Measurements from ENCODE around the gene TXNL4B.
A peak's percentile ranks its signal among the peaks of the same experiment; 100 is the strongest.
"Not testable (repeated sequence)": the region's sequence is repeated elsewhere in the genome, so short reads cannot be mapped to it uniquely, and the experiment has no call there.

TXNL4B gene

GRCh38 chr16:72083778-72084404 is 9.5 kb downstream of the TXNL4B start:
- TF ChIP-seq CTCF (IDR thresholded peaks at IDR 0.05; ENCODE audit: low read depth, low read length): no peak
- H3K4me3 ChIP-seq (ENCODE audit: low read depth, low read length): no peak overlapping the region
- DNase-seq (ENCODE audit: low read depth, low spot score): no peak
- in situ Hi-C loops (cut with HindIII; ENCODE audit: low sequenced_read_pairs): no loop called here

DNA sequence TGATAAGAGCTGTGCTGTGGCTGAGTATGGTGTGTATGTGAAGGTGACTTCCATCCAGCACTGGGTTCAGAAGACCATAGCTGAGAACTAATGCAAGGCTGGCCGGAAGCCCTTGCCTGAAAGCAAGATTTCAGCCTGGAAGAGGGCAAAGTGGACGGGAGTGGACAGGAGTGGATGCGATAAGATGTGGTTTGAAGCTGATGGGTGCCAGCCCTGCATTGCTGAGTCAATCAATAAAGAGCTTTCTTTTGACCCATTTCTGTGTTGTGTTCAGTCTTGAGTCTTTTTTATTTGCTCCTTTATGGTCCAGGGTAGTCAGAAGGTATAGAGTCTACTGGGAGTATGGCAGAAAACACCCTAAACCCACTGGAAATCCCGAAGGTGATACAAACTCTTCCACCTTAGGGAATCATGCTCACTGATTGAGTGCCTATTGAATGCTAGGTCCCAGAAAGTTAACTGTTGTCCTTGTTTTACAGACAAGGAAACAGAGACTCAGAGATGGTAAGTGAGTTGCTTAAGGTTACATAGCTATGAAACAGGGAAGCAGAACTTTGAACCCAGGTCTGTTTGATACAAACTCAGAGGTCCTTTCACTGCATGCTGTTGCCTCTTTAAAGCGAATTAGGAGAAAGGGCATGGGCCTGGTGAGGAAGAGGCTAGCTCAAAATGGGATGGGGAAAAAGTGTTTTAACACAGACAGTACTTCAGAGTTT is 16.3 kb downstream of the TXNL4B start:
- in situ Hi-C loops (cut with HindIII; ENCODE audit: low sequenced_read_pairs); H3K4me3 ChIP-seq (ENCODE audit: low read depth, low read length): not testable (repeated sequence)

DNA sequence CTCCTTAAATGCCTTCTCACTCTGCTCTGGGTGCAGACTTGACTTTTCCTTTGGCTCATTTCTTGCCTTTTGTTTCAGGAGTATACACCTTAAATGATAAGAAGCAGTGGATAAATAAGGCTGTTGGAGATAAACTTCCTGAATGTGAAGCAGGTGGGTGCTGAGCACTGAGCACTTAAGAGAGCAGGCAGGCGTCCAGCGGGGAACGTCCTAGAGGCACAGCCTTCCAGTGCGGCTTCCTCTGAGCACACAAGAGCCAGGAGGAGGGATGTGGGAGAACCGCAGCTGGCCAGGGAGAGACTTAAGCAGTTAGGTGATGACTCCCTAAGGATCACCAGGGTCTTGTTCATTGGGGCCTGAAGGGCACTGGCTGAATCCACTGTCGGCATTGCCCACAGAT is 18.4 kb downstream of the TXNL4B start:
- H3K4me3 ChIP-seq (ENCODE audit: low read depth, low read length); in situ Hi-C loops (cut with HindIII; ENCODE audit: low sequenced_read_pairs); DNase-seq (ENCODE audit: low read depth, low spot score): not testable (repeated sequence)

More for the DNA sequence above, 16.3 kb downstream of the TXNL4B start:
- not testable (repeated sequence) for DNase-seq (ENCODE audit: low read depth, low spot score)

DNA sequence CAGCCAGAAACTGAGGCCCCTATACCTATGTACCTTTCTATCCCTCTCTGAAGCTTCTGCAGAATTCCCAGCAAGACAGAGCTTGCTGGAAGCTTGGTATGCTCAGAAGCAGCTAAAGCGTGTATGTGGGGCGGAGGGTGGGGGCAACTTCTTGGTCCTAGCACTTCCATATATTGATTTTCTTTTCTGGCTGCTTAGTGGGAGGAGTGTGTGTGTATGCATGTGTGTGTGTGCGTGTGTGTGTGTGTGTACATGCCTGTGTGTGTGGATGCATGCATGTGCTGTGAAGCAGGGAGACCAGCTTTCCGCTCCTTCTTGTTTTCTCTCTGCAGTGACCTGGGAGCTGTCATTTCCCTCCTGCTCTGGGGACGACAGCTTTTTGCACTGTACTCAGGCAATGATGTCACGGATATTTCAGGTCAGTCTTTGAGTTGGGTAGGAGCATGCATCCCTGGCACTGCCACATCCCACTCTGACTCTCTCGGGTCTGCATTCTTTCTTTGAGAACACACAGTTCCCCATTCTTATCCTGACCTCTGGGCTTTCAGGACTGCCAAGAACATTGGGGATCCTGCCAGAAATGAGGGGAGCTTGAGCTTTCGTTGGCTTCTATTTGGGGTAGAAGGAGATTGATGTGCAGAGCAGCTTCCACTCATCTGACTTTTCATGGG is 19.7 kb downstream of the TXNL4B start:
- no peak for TF ChIP-seq CTCF (IDR thresholded peaks at IDR 0.05; ENCODE audit: low read depth, low read length)
- peak; percentile 1 for DNase-seq (ENCODE audit: low read depth, low spot score)
- no peak overlapping the region for H3K4me3 ChIP-seq (ENCODE audit: low read depth, low read length)
- in situ Hi-C loops (cut with HindIII; ENCODE audit: low sequenced_read_pairs): no loop called here

DNA sequence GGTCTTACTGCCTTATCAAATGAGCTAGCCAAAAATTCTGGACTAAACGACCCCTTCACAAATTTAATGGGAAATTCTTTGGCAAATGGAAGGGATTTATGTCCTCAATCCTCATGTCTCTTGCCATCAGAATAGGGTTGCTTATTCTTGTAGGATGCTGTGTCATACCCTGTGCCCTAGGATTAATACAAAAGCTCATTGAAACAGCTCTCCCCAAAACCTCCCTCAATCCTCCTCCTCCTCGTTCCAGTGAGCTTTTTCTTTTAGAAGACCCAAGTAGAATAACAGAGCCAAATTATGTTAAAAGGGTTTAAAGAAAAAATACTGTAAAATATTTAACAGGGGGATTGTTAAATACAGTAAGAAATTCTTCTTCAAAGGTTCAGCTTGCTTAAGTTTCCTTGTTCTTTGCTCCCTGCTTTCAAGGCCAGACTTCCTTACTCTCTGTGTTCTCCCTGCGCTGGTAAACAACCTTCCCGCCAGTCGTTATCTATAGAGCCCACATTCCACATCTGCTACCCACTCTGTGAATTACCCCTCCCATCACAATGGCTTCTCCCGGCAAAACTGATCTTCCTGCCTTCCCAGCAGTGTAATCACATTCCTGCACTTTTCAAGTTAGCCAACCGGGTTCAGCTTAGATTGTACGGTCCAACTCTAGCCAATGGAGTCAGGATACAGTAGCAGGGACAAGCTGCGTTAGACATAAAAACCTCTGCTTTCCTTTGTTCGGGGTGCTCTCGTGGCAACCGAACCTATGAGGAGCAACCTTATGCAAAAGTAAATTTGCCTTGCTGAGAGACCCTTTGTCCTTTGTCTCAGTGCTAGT is 20.7 kb downstream of the TXNL4B start:
- in situ Hi-C loops (cut with HindIII; ENCODE audit: low sequenced_read_pairs): no loop called here
- no peak overlapping the region for H3K4me3 ChIP-seq (ENCODE audit: low read depth, low read length)
- no peak for DNase-seq (ENCODE audit: low read depth, low spot score)
- no peak for TF ChIP-seq CTCF (IDR thresholded peaks at IDR 0.05; ENCODE audit: low read depth, low read length)

GRCh38 chr16:72068930-72069329 is 24.5 kb downstream of the TXNL4B start:
- in situ Hi-C loops (cut with HindIII; ENCODE audit: low sequenced_read_pairs): no loop called here
- DNase-seq (ENCODE audit: low read depth, low spot score): no peak
- no peak for TF ChIP-seq CTCF (IDR thresholded peaks at IDR 0.05; ENCODE audit: low read depth, low read length)
- H3K4me3 ChIP-seq (ENCODE audit: low read depth, low read length): no peak overlapping the region

GRCh38 chr16:72066747-72067146 is 26.7 kb downstream of the TXNL4B start:
- H3K4me3 ChIP-seq (ENCODE audit: low read depth, low read length): no peak overlapping the region
- in situ Hi-C loops (cut with HindIII; ENCODE audit: low sequenced_read_pairs): no loop called here
- peak; percentile 43 for DNase-seq (ENCODE audit: low read depth, low spot score)
- TF ChIP-seq CTCF (IDR thresholded peaks at IDR 0.05; ENCODE audit: low read depth, low read length): peak; percentile 65

All from astrocyte of the spinal cord (primary cell).